Measurements from ENCODE around the gene MAGI3. TPM values are rescaled to one million over a fixed set of nuclear protein-coding genes. Genes with fewer than 3 reads are reported as not detected.
"Not testable (repeated sequence)": the region's sequence is repeated elsewhere in the genome, so short reads cannot be mapped to it uniquely, and the experiment has no call there.

Gene MAGI3
- total RNA-seq, 1 donor from 2014 or later, result 5.4 TPM

GRCh38 chr1:113592230-113592629, 201.9 kb downstream of the MAGI3 start:
- no peak overlapping the region for H3K4me3 ChIP-seq
- no peaks in the 10 kb centered on the region for H3K4me1 ChIP-seq
- intact Hi-C loops (cut with micrococcal nuclease), result no loop called here
- TF ChIP-seq CTCF (IDR thresholded peaks at IDR 0.05; ENCODE audit: borderline replicate concordance), result no peak
- DNase-seq, result no peak
- no peaks in the 10 kb centered on the region for H3K27me3 ChIP-seq (ENCODE audit: low read depth)
- no peak overlapping the region for H3K27ac ChIP-seq (replicated peaks)
- H3K9me3 ChIP-seq (replicated peaks), result peaks cover 9% of the 10 kb centered on the region
- peaks cover 40% of the 10 kb centered on the region for H3K36me3 ChIP-seq

GRCh38 chr1:113593550-113594297, 203.4 kb downstream of the MAGI3 start:
- Histone ChIP-seq H3K27ac (replicated peaks) (no peak overlapping the region), H3K4me1 (no peaks in the 10 kb centered on the region), H3K27me3 (ENCODE audit: low read depth) (no peaks in the 10 kb centered on the region), H3K9me3 (replicated peaks) (peaks cover 17% of the 10 kb centered on the region), H3K4me3 (no peak overlapping the region), H3K36me3 (peaks cover 48% of the 10 kb centered on the region)
- no peak for DNase-seq
- intact Hi-C loops (cut with micrococcal nuclease), result no loop called here
- no peak for TF ChIP-seq CTCF (IDR thresholded peaks at IDR 0.05; ENCODE audit: borderline replicate concordance)

GRCh38 chr1:113604466-113604865, 214.2 kb downstream of the MAGI3 start:
- intact Hi-C loops (cut with micrococcal nuclease); H3K27me3 ChIP-seq (ENCODE audit: low read depth): not testable (repeated sequence)

GRCh38 chr1:113605146-113605545, 214.8 kb downstream of the MAGI3 start:
- intact Hi-C loops (cut with micrococcal nuclease), result no loop called here
- H3K9me3 ChIP-seq (replicated peaks), result peaks cover 8% of the 10 kb centered on the region

More at GRCh38 chr1:113604466-113604865, 214.2 kb downstream of the MAGI3 start:
- not testable (repeated sequence) for H3K4me1 ChIP-seq; H3K36me3 ChIP-seq; DNase-seq; H3K4me3 ChIP-seq; H3K9me3 ChIP-seq (replicated peaks); H3K27ac ChIP-seq (replicated peaks)

GRCh38 chr1:113608399-113608798, 218.1 kb downstream of the MAGI3 start:
- no peak for DNase-seq
- TF ChIP-seq CTCF (IDR thresholded peaks at IDR 0.05; ENCODE audit: borderline replicate concordance), result no peak
- Histone ChIP-seq H3K27me3 (ENCODE audit: low read depth) (no peaks in the 10 kb centered on the region), H3K36me3 (no peaks in the 10 kb centered on the region), H3K9me3 (replicated peaks) (peaks cover 8% of the 10 kb centered on the region), H3K4me1 (no peaks in the 10 kb centered on the region), H3K4me3 (no peak overlapping the region), H3K27ac (replicated peaks) (no peak overlapping the region)
- intact Hi-C loops (cut with micrococcal nuclease), result no loop called here

More at GRCh38 chr1:113605146-113605545, 214.8 kb downstream of the MAGI3 start:
- Histone ChIP-seq H3K36me3 (no peaks in the 10 kb centered on the region), H3K27me3 (ENCODE audit: low read depth) (no peaks in the 10 kb centered on the region), H3K4me3 (no peak overlapping the region), H3K4me1 (no peaks in the 10 kb centered on the region), H3K27ac (replicated peaks) (no peak overlapping the region)
- TF ChIP-seq CTCF (IDR thresholded peaks at IDR 0.05; ENCODE audit: borderline replicate concordance), result no peak
- DNase-seq, result no peak

- no peak for DNase-seq
- peaks cover 10% of the 10 kb centered on the region for H3K4me1 ChIP-seq
- intact Hi-C loops (cut with micrococcal nuclease), result no loop called here
- H3K27me3 ChIP-seq (ENCODE audit: low read depth), result no peaks in the 10 kb centered on the region
- no peak overlapping the region for H3K4me3 ChIP-seq
- TF ChIP-seq CTCF (IDR thresholded peaks at IDR 0.05; ENCODE audit: borderline replicate concordance), result no peak
- no peaks in the 10 kb centered on the region for H3K9me3 ChIP-seq (replicated peaks)
- H3K27ac ChIP-seq (replicated peaks), result no peak overlapping the region
- H3K36me3 ChIP-seq, result no peaks in the 10 kb centered on the region
Measured at GRCh38 chr1:113610372-113610771, 220.1 kb downstream of the MAGI3 start.

Measured in left ventricle myocardium inferior (tissue), 1 donor.